HCT116 (cell line): ENCODE measurements around the gene ZNF423. TPM values are rescaled to one million over a fixed set of nuclear protein-coding genes. Genes with fewer than 3 reads are reported as not detected.

Source experiments
- ATAC-seq: fragments of 200-7000 bp; cut with Tn5 transposase; 2 replicates; pipeline ENCODE4 v1.9.1; 2020; ENCODE audit warnings: mild to moderate bottlenecking, moderate library complexity
- BruUV-seq: library from RNA; stranded (reverse); fragments of 400-500 nt; replicated peaks from 2 replicates; lab custom pipeline; 2021; lab: Mats Ljungman, UMichigan
- CTCF ChIA-PET: fragments of 300-600 bp; sonication (Branson Sonifier 250); formaldehyde crosslinking; loops from one replicate; lab custom pipeline; 2021; ENCODE audit warnings: antibody characterized with exemption; lab: Charles Lee
- POLR2A ChIA-PET: fragments of 300-600, 350-600 bp; sonication (Branson Sonifier 250); formaldehyde crosslinking; loops from one replicate; lab custom pipeline; 2021; ENCODE audit warnings: antibody characterized with exemption; lab: Charles Lee
- RAD21 ChIA-PET, 2 experiments: fragments of 300-600 bp; sonication (Branson Sonifier 250); formaldehyde crosslinking; loops; one replicate each; lab custom pipeline; 2023; ENCODE audit warnings: low total read pairs in 2 of 2; ENCODE audit not compliant: uncharacterized antibody in 2 of 2, unreplicated experiment in 2 of 2, low non-redundant PET in 1 of 2; lab: Charles Lee
- DNase-seq: peaks from one replicate; pipeline ENCODE4 v3.0.0-alpha.2; 2010; ENCODE audit warnings: low read depth, low spot score
- H2AFZ ChIP-seq: fragments of 200-600 bp; shearing (Covaris generic), sonication (generic); 2 replicates; pipeline ENCODE4 v1.6.1; 2017; ENCODE audit warnings: low read depth, mixed run types, mixed read lengths, antibody characterized with exemption, low read length; ENCODE audit not compliant: poor library complexity, severe bottlenecking
- H3K27ac ChIP-seq: 2 replicates; pipeline ENCODE4 v1.5.1; 2012; ENCODE audit warnings: low read depth, low read length
- H3K27me3 ChIP-seq: fragments of 200-600 bp; sonication (generic); 2 replicates; pipeline ENCODE4 v1.6.1; 2016; ENCODE audit warnings: mixed run types, low read length, mixed read lengths; ENCODE audit not compliant: insufficient read depth
- H3K36me3 ChIP-seq, 2 experiments: fragments of 200-500 bp in 1 of 2; fragments of 200-600 bp in 1 of 2; sonication (Bioruptor generic) in 1 of 2; sonication (generic) in 1 of 2; 2 replicates each; pipeline versions ENCODE4 v1.5.1 to v1.6.1; 2014 to 2016; ENCODE audit warnings: low read length in 2 of 2, inconsistent platforms in 1 of 2, mixed read lengths in 1 of 2, mixed run types in 1 of 2; ENCODE audit not compliant: insufficient read depth in 2 of 2, control insufficient read depth in 1 of 2
- H3K4me1 ChIP-seq, 2 experiments: fragments of 200-600 bp in 1 of 2; sonication (generic) in 1 of 2; 2 replicates each; pipeline versions ENCODE4 v1.5.1 to v1.6.1; 2012 to 2017; ENCODE audit warnings: low read length in 2 of 2, inconsistent platforms in 1 of 2, mild to moderate bottlenecking in 1 of 2, mixed read lengths in 1 of 2, mixed run types in 1 of 2, moderate library complexity in 1 of 2; ENCODE audit not compliant: insufficient read depth in 2 of 2, control insufficient read depth in 1 of 2
- H3K4me2 ChIP-seq: fragments of 200-600 bp; sonication (generic); 2 replicates; pipeline ENCODE4 v1.6.1; 2017; ENCODE audit warnings: mixed run types, low read length, mixed read lengths
- H3K4me3 ChIP-seq, 2 experiments: fragments of 200-600 bp in 1 of 2; sonication (generic) in 1 of 2; replicated peaks in 1 of 2; 2 replicates each; pipeline ENCODE4 v1.5.1; 2011 to 2016; ENCODE audit warnings: low read length in 2 of 2, control low read depth in 1 of 2, low read depth in 1 of 2, mild to moderate bottlenecking in 1 of 2, mixed read lengths in 1 of 2, mixed run types in 1 of 2
- H3K79me2 ChIP-seq: fragments of 200-600 bp; sonication (generic); 2 replicates; pipeline ENCODE4 v1.6.1; 2017; ENCODE audit warnings: mild to moderate bottlenecking, mixed run types, low read length, moderate library complexity, mixed read lengths; ENCODE audit not compliant: insufficient read depth
- H3K9ac ChIP-seq: fragments of 200-600 bp; sonication (generic); 2 replicates; pipeline ENCODE4 v1.6.1; 2016; ENCODE audit warnings: low read length, mixed read lengths
- H3K9me2 ChIP-seq: fragments of 200-600 bp; sonication (generic), shearing (Covaris generic); 2 replicates; pipeline ENCODE4 v1.6.1; 2017; ENCODE audit warnings: mixed run types, mild to moderate bottlenecking, moderate library complexity; ENCODE audit not compliant: insufficient read depth
- H3K9me3 ChIP-seq, 2 experiments: fragments of 200-500 bp in 1 of 2; fragments of 200-600 bp in 1 of 2; sonication (Bioruptor generic) in 1 of 2; sonication (generic) in 1 of 2; 2 replicates each; pipeline ENCODE4 v1.6.1; 2014 to 2017; ENCODE audit warnings: low read length in 2 of 2, mixed read lengths in 2 of 2, inconsistent platforms in 1 of 2, low read depth in 1 of 2, mild to moderate bottlenecking in 1 of 2, mixed run types in 1 of 2, moderate library complexity in 1 of 2; ENCODE audit not compliant: control insufficient read depth in 1 of 2, insufficient read depth in 1 of 2
- H4K20me1 ChIP-seq: fragments of 200-600 bp; sonication (generic), shearing (Covaris generic); 2 replicates; pipeline ENCODE4 v1.6.1; 2017; ENCODE audit warnings: mixed run types, mild to moderate bottlenecking, moderate library complexity; ENCODE audit not compliant: insufficient read depth
- CBX3 ChIP-seq: IDR thresholded peaks from 2 replicates; pipeline ENCODE4 v1.6.1; 2012; ENCODE audit warnings: low read depth
- EZH2 ChIP-seq: fragments of 200-600 bp; sonication (generic); IDR thresholded peaks from 2 replicates; pipeline ENCODE4 v1.6.1; 2017; ENCODE audit warnings: antibody characterized with exemption, mixed run types
- FOSL1 ChIP-seq: IDR thresholded peaks from 2 replicates; pipeline ENCODE4 v1.6.1; 2012; ENCODE audit warnings: low read depth
- POLR2AphosphoS5 ChIP-seq: IDR thresholded peaks from 2 replicates; pipeline ENCODE4 v1.6.1; 2011; ENCODE audit warnings: mild to moderate bottlenecking, low read depth, low read length, moderate library complexity
- RAD21 ChIP-seq: IDR thresholded peaks from 2 replicates; pipeline ENCODE4 v1.6.1; 2012; ENCODE audit warnings: low read depth, mild to moderate bottlenecking
- YY1 ChIP-seq: IDR thresholded peaks from 2 replicates; pipeline ENCODE4 v1.6.1; 2011; ENCODE audit warnings: low read length, low read depth, moderate library complexity, mild to moderate bottlenecking; ENCODE audit not compliant: insufficient replicate concordance; ENCODE audit errors: extremely low read depth
- ZNF274 ChIP-seq: fragments of 200-500 bp; sonication (Bioruptor generic); IDR thresholded peaks from 2 replicates; pipeline ENCODE4 v1.6.1; 2014; ENCODE audit warnings: mild to moderate bottlenecking, low read depth, low read length, inconsistent platforms
- intact Hi-C: fragments of 100-400 bp; cut with micrococcal nuclease; formaldehyde crosslinking; loops from 2 replicates; pipeline ENCODE4 v1.10.0; 2022
- total RNA-seq: library from RNA; stranded (reverse); gene quantifications from one replicate; pipeline ENCODE4 v1.2.1, GENCODE V29; 2021; ENCODE audit not compliant: unreplicated experiment
- TF ChIP-seq, protein P1 (sequence below): IDR thresholded peaks from 2 replicates; pipeline ENCODE4 v1.6.1; 2012
- TF ChIP-seq, protein P2 (sequence below): IDR thresholded peaks from 2 replicates; pipeline ENCODE4 v1.6.1; 2012; ENCODE audit warnings: low read depth
- TF ChIP-seq, protein P3 (sequence below): IDR thresholded peaks from 2 replicates; pipeline ENCODE4 v1.6.1; 2011; ENCODE audit warnings: mild to moderate bottlenecking, low read length, moderate library complexity; ENCODE audit not compliant: insufficient replicate concordance; ENCODE audit errors: extremely low read depth

ZNF423 gene
- total RNA-seq, 1 experiment from 2014 or later, result 0.22 TPM

DNA sequence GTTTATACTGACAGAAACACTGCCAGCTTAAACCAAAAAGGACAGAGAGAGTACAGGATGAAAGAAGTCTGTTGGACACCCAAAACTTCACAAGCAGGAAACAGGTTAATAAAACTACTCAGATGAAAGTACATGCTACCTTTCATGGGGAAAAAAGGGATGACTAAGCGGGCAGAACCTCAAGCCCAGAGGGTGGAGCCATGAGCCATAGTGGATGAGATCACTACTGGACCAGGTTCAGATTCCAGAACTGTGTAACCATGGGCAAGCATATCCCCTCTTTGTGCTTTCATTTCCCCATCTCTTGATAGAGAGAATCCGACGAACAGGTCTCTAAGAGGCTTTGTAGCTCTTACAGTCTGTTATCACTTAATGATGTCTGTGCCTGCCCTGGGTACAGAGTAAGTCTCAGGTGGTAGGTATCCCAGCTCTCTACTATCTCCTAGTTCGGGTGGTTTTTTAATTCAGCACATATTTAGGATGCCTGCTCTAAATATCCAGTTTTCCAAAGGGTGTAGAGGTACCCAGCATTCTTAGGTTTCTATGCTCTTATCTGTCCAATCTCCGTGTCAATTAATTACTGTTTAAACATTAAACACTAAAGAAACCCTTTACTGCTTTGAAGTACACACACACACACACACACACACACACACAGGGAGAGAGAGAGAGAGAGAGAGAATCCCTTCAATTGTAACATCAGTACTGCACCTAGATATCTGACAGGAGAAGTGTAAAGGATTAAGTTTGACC is 206.7 kb downstream of the ZNF423 start:
- Histone ChIP-seq H3K4me3 (no peak overlapping the region), H3K36me3 (no peaks in the 10 kb centered on the region), H2AFZ (no peak overlapping the region), H3K27me3 (no peaks in the 10 kb centered on the region), H3K4me2 (no peak overlapping the region), H3K27ac (no peak overlapping the region), H3K4me1 (peaks cover 0 to 8% of the 10 kb centered on the region in 2 experiments; a peak in 2 of 4 replicates), H3K9me2 (no peaks in the 10 kb centered on the region), H3K9me3 (peaks cover 10 to 16% of the 10 kb centered on the region in 2 experiments; a peak in 2 of 4 replicates), H3K9ac (no peak overlapping the region), H3K79me2 (no peaks in the 10 kb centered on the region), H4K20me1 (no peaks in the 10 kb centered on the region)
- TF ChIP-seq YY1 (no peak), CBX3 (no peak), FOSL1 (no peak), ZNF274 (no peak), POLR2AphosphoS5 (no peak), EZH2 (no peak), RAD21 (no peak)
- TF ChIP-seq, protein P1, sequence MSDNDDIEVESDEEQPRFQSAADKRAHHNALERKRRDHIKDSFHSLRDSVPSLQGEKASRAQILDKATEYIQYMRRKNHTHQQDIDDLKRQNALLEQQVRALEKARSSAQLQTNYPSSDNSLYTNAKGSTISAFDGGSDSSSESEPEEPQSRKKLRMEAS, result no peak
- TF ChIP-seq, protein P2, sequence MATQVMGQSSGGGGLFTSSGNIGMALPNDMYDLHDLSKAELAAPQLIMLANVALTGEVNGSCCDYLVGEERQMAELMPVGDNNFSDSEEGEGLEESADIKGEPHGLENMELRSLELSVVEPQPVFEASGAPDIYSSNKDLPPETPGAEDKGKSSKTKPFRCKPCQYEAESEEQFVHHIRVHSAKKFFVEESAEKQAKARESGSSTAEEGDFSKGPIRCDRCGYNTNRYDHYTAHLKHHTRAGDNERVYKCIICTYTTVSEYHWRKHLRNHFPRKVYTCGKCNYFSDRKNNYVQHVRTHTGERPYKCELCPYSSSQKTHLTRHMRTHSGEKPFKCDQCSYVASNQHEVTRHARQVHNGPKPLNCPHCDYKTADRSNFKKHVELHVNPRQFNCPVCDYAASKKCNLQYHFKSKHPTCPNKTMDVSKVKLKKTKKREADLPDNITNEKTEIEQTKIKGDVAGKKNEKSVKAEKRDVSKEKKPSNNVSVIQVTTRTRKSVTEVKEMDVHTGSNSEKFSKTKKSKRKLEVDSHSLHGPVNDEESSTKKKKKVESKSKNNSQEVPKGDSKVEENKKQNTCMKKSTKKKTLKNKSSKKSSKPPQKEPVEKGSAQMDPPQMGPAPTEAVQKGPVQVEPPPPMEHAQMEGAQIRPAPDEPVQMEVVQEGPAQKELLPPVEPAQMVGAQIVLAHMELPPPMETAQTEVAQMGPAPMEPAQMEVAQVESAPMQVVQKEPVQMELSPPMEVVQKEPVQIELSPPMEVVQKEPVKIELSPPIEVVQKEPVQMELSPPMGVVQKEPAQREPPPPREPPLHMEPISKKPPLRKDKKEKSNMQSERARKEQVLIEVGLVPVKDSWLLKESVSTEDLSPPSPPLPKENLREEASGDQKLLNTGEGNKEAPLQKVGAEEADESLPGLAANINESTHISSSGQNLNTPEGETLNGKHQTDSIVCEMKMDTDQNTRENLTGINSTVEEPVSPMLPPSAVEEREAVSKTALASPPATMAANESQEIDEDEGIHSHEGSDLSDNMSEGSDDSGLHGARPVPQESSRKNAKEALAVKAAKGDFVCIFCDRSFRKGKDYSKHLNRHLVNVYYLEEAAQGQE, result no peak
- TF ChIP-seq, protein P3, sequence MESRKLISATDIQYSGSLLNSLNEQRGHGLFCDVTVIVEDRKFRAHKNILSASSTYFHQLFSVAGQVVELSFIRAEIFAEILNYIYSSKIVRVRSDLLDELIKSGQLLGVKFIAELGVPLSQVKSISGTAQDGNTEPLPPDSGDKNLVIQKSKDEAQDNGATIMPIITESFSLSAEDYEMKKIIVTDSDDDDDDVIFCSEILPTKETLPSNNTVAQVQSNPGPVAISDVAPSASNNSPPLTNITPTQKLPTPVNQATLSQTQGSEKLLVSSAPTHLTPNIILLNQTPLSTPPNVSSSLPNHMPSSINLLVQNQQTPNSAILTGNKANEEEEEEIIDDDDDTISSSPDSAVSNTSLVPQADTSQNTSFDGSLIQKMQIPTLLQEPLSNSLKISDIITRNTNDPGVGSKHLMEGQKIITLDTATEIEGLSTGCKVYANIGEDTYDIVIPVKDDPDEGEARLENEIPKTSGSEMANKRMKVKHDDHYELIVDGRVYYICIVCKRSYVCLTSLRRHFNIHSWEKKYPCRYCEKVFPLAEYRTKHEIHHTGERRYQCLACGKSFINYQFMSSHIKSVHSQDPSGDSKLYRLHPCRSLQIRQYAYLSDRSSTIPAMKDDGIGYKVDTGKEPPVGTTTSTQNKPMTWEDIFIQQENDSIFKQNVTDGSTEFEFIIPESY, result no peak
- ATAC-seq (peak; percentile 50), DNase-seq (no peak)
- no TSS peak for BruUV-seq
- ChIA-PET RAD21 (no interaction called here), POLR2A (no interaction called here), CTCF (no interaction called here)
- intact Hi-C loops, result no loop called here
